ENCODE results near the gene QPRT. TPM values are rescaled to one million over a fixed set of nuclear protein-coding genes. Genes with fewer than 3 reads are reported as not detected.
"Not testable (repeated sequence)": the region's sequence is repeated elsewhere in the genome, so short reads cannot be mapped to it uniquely, and the experiment has no call there.

Gene QPRT
- total RNA-seq, 2 donors from 2014 or later, result 0.95 to 1.3 TPM

- H3K27ac ChIP-seq, result no peak overlapping the region
- no peaks in the 10 kb centered on the region for H3K27me3 ChIP-seq (replicated peaks; ENCODE audit: insufficient read depth)
- no peaks in the 10 kb centered on the region for H3K36me3 ChIP-seq
- no peaks in the 10 kb centered on the region for H3K9me3 ChIP-seq
- no peak for TF ChIP-seq CTCF (IDR thresholded peaks at IDR 0.05)
- no peak for ATAC-seq (ENCODE audit: insufficient number of reproducible peaks, low FRiP score, low read depth)
- H3K4me3 ChIP-seq, result no peak overlapping the region
- no peak for DNase-seq (ENCODE audit: low spot score)
- no peaks in the 10 kb centered on the region for H3K4me1 ChIP-seq (ENCODE audit: control insufficient read depth in 1 of 2, low read depth in 2 of 2)
These were observed 23.3 kb downstream of the QPRT start for GRCh38 chr16:29702269-29702668.

- Histone ChIP-seq H3K4me1 (ENCODE audit: control insufficient read depth in 1 of 2, low read depth in 2 of 2) (peaks cover 0 to 7% of the 10 kb centered on the region in 2 donors), H3K9me3 (no peaks in the 10 kb centered on the region), H3K36me3 (no peaks in the 10 kb centered on the region), H3K27me3 (replicated peaks; ENCODE audit: insufficient read depth) (no peaks in the 10 kb centered on the region), H3K4me3 (no peak overlapping the region), H3K27ac (no peak overlapping the region)
- ATAC-seq (ENCODE audit: insufficient number of reproducible peaks, low FRiP score, low read depth) (no peak), DNase-seq (ENCODE audit: low spot score) (no peak)
- TF ChIP-seq CTCF (IDR thresholded peaks at IDR 0.05), result no peak
These were observed 26.1 kb downstream of the QPRT start for GRCh38 chr16:29705030-29705429.

GRCh38 chr16:29707160-29707559, 28.2 kb downstream of the QPRT start:
- not testable (repeated sequence) for H3K27ac ChIP-seq; H3K4me3 ChIP-seq; DNase-seq (ENCODE audit: low spot score); H3K36me3 ChIP-seq; H3K27me3 ChIP-seq (replicated peaks; ENCODE audit: insufficient read depth); H3K4me1 ChIP-seq (ENCODE audit: control insufficient read depth in 1 of 2, low read depth in 2 of 2); ATAC-seq (ENCODE audit: insufficient number of reproducible peaks, low FRiP score, low read depth); H3K9me3 ChIP-seq

- TF ChIP-seq CTCF (IDR thresholded peaks at IDR 0.05), result no peak
- Histone ChIP-seq H3K27me3 (replicated peaks; ENCODE audit: insufficient read depth) (no peaks in the 10 kb centered on the region), H3K27ac (no peak overlapping the region), H3K4me1 (ENCODE audit: control insufficient read depth in 1 of 2, low read depth in 2 of 2) (peaks cover 0 to 10% of the 10 kb centered on the region in 2 donors), H3K9me3 (no peaks in the 10 kb centered on the region), H3K36me3 (no peaks in the 10 kb centered on the region), H3K4me3 (no peak overlapping the region)
- ATAC-seq (ENCODE audit: insufficient number of reproducible peaks, low FRiP score, low read depth) (no peak), DNase-seq (ENCODE audit: low spot score) (no peak)
These were observed 30.1 kb downstream of the QPRT start for GRCh38 chr16:29708917-29709600.

DNA sequence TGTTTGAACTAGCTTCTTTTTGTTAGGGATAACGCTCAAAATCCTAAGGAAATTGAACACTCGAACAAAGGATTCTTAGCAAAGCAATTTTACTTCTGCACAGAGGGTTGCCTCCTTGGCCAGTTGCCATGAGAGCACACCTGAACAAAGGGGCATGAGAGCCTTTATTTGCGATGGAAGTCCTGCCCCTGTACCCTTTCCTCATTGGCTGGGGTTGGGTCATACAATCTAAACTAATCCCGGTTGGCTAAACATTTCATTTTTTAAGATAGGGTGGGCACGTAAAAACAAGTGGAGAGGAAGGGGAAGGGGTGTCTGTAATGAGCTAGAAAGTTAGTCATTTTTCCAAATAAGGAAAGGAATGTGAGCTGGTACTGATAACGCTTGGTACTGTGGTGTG, 30.7 kb downstream of the QPRT start:
- peak overlapping the region; percentile 46 for H3K4me3 ChIP-seq
- peak overlapping the region; percentile 28 to 52 for H3K27ac ChIP-seq
- H3K27me3 ChIP-seq (replicated peaks; ENCODE audit: insufficient read depth); DNase-seq (ENCODE audit: low spot score); H3K36me3 ChIP-seq; H3K9me3 ChIP-seq; H3K4me1 ChIP-seq (ENCODE audit: control insufficient read depth in 1 of 2, low read depth in 2 of 2); ATAC-seq (ENCODE audit: insufficient number of reproducible peaks, low FRiP score, low read depth): not testable (repeated sequence)

DNA sequence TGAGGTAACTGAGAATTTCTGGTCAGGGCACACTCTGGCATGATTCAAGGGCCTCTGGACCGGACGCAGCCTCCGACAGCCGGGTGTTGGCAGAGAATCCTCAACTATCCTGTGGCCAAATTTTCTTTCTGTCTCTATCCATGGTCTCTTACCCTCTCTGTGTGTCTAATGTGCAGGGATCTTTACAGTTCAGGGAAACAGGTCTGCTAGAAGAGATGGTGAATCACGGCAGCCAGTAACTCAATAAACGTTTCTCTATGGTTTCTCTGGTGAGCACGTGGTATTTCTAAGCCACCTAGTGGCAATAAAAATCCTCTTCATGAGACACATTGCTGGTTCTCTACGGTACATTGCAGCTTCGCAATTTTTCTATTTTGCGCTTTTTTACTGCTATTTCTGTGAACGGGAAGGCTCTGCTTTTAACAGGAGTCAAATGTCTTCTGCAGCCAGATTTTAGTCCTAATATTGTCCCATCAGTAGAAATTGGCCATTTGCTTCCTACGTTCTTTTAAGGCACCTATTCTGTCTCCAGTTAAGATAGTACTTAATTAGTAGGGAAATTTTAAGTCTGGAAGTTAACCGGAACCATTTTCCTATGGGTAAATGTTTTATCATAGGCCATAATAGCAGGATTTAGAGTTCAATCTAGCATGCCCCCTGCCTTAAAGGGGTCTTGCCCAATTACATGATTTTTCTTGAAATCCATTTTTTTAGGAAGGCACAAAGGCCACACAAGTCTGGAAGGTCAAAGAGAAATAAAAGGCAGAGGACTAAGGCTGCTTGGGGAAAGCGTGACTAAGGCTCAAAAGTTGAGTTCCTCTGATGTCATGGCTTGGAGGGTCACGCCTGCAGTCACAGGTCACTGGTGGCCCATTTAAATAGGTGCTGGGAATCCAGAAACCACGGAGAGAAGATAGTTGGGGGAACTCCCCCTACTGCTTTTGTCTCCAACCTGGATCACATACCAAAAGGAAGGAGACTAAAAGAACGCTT, 31.5 kb downstream of the QPRT start:
- no peak for DNase-seq (ENCODE audit: low spot score)
- TF ChIP-seq CTCF (IDR thresholded peaks at IDR 0.05), result peak; percentile 56
- Histone ChIP-seq H3K36me3 (no peaks in the 10 kb centered on the region), H3K27me3 (replicated peaks; ENCODE audit: insufficient read depth) (no peaks in the 10 kb centered on the region), H3K4me3 (peak overlapping the region; percentile 46), H3K27ac (peak overlapping the region; percentile 28 to 52), H3K9me3 (no peaks in the 10 kb centered on the region), H3K4me1 (ENCODE audit: control insufficient read depth in 1 of 2, low read depth in 2 of 2) (peaks cover 0 to 10% of the 10 kb centered on the region in 2 donors)
- ATAC-seq (ENCODE audit: insufficient number of reproducible peaks, low FRiP score, low read depth), result no peak

Data from thoracic aorta (tissue), 2 donors.